HG02571 (cell line): Measurements from ENCODE around the gene DEFB131B.
"Not testable (repeated sequence)": the region's sequence is repeated elsewhere in the genome, so short reads cannot be mapped to it uniquely, and the experiment has no call there.

Source experiments
- ATAC-seq: cut with Tn5 transposase; IDR thresholded peaks from one replicate; pipeline ENCODE4 v1.9.1; 2021; ENCODE audit warnings: mild to moderate bottlenecking, moderate library complexity; ENCODE audit not compliant: unreplicated experiment

DEFB131B gene

GRCh38 chr11:71910775-71911174 lies 32.5 kb downstream of the DEFB131B start:
- not testable (repeated sequence) for ATAC-seq

- not testable (repeated sequence) for ATAC-seq
Measured at GRCh38 chr11:71911321-71911985, 33.2 kb downstream of the DEFB131B start.

- not testable (repeated sequence) for ATAC-seq
Measured at GRCh38 chr11:71911986-71912340, 33.7 kb downstream of the DEFB131B start.

- no peak for ATAC-seq
Measured at GRCh38 chr11:71913756-71914526, 35.7 kb downstream of the DEFB131B start.

GRCh38 chr11:71914617-71915189 lies 36.5 kb downstream of the DEFB131B start:
- ATAC-seq = no peak

- no peak for ATAC-seq
Measured at GRCh38 chr11:71917646-71918140, 39.4 kb downstream of the DEFB131B start.

- ATAC-seq = peak; percentile 68
Measured at GRCh38 chr11:71927820-71928736, 49.8 kb downstream of the DEFB131B start, which contains the start of gene XNDC1N. Gene XNDC1N, minus strand, starts transcription at chr11:71928594. Its CDS starts 5,241 bp downstream, at chr11:71923353.

GRCh38 chr11:71928737-71929443 lies 50.6 kb downstream of the DEFB131B start, which contains the start of gene RNF121:
Gene RNF121, plus strand, starts transcription at chr11:71929046. Its CDS starts 16 bp downstream, at chr11:71929062.
- ATAC-seq = peak; percentile 86

GRCh38 chr11:71929491-71929890 lies 51.2 kb downstream of the DEFB131B start:
- no peak for ATAC-seq

- ATAC-seq = no peak
Measured at GRCh38 chr11:71930556-71931244, 52.4 kb downstream of the DEFB131B start.

GRCh38 chr11:71931245-71931602 lies 53.0 kb downstream of the DEFB131B start:
- ATAC-seq = no peak

GRCh38 chr11:71933141-71933933 lies 55.1 kb downstream of the DEFB131B start:
- ATAC-seq = no peak
